Cardiac muscle cell (in vitro differentiated cells and primary cell): ENCODE results near the gene NRN1L. TPM values are rescaled to one million over a fixed set of nuclear protein-coding genes. Genes with fewer than 3 reads are reported as not detected.

Source experiments
- DNase-seq, 2 donors: peaks; one replicate each; pipeline versions ENCODE4 v3.0.0 to v3.0.0-alpha.2; 2010 to 2017; ENCODE audit warnings: low read depth in 1 of 2, low spot score in 1 of 2
- H3K27ac ChIP-seq: fragments of 200-600 bp; sonication (generic); 2 replicates; pipeline ENCODE4 v1.5.1; 2016
- H3K27me3 ChIP-seq: fragments of 200-600 bp; sonication (generic); 2 replicates; pipeline ENCODE4 v1.6.0; 2016; ENCODE audit warnings: control low read depth
- H3K36me3 ChIP-seq: fragments of 200-600 bp; sonication (generic); 2 replicates; pipeline ENCODE4 v1.5.1; 2016; ENCODE audit warnings: control low read depth
- H3K4me1 ChIP-seq: fragments of 200-600 bp; sonication (generic); 2 replicates; pipeline ENCODE4 v1.8.1; 2017; ENCODE audit warnings: low read depth, mild to moderate bottlenecking, mixed run types
- H3K4me3 ChIP-seq: fragments of 200-600 bp; sonication (generic); 2 replicates; pipeline ENCODE4 v1.5.1; 2016; ENCODE audit warnings: mild to moderate bottlenecking
- H3K9me3 ChIP-seq: fragments of 200-600 bp; sonication (generic); 2 replicates; pipeline ENCODE4 v1.5.1; 2017; ENCODE audit warnings: low read depth, mild to moderate bottlenecking, control low read depth
- polyA plus RNA-seq: library from polyadenylated mRNA; unstranded; fragments of >200 nt; fragmentation: Nextera tagmentation; extraction: Ambion mirVana; gene quantifications from 2 replicates; pipeline ENCODE4 v1.2.1, GENCODE V29; 2016
- total RNA-seq: library from RNA; depleted of rRNA; stranded (reverse); fragments of >200 nt; gene quantifications from 2 replicates; pipeline ENCODE4 v1.2.3, GENCODE V29; 2016
- TF ChIP-seq, protein P1 (sequence below): IDR thresholded peaks from 2 replicates; pipeline ENCODE4 v1.5.1; 2012; ENCODE audit warnings: low read depth, mild to moderate bottlenecking, low read length

NRN1L gene
- total and polyA plus RNA-seq, 2 experiments from 2014 or later = 0.73 to 4.8 TPM

DNA sequence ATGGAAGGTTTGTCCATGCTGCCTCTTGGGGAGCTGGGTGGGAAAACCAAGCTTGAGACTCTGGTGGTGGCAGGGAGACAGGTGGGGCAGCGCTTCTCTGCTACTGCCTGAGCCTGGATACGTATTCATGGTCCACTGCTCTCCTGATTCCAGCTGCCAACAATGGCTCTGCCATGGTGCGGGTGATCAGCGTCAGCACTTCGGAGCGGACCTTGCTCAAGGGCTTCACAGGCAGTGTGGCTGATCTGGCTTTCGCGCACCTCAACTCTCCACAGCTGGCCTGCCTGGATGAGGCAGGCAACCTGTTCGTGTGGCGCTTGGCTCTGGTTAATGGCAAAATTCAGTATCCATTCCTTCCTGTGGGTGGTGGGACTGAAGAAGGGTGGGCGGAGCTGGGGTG, 7.6 kb upstream of the NRN1L start:
- peaks cover 4% of the 10 kb centered on the region for H3K4me1 ChIP-seq
- no peak overlapping the region for H3K4me3 ChIP-seq
- TF ChIP-seq, protein P1, sequence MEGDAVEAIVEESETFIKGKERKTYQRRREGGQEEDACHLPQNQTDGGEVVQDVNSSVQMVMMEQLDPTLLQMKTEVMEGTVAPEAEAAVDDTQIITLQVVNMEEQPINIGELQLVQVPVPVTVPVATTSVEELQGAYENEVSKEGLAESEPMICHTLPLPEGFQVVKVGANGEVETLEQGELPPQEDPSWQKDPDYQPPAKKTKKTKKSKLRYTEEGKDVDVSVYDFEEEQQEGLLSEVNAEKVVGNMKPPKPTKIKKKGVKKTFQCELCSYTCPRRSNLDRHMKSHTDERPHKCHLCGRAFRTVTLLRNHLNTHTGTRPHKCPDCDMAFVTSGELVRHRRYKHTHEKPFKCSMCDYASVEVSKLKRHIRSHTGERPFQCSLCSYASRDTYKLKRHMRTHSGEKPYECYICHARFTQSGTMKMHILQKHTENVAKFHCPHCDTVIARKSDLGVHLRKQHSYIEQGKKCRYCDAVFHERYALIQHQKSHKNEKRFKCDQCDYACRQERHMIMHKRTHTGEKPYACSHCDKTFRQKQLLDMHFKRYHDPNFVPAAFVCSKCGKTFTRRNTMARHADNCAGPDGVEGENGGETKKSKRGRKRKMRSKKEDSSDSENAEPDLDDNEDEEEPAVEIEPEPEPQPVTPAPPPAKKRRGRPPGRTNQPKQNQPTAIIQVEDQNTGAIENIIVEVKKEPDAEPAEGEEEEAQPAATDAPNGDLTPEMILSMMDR = no peak
- no peak for DNase-seq
- H3K36me3 ChIP-seq = peaks cover 48% of the 10 kb centered on the region
- no peak overlapping the region for H3K27ac ChIP-seq
- H3K9me3 ChIP-seq = no peaks in the 10 kb centered on the region
- no peaks in the 10 kb centered on the region for H3K27me3 ChIP-seq

DNA sequence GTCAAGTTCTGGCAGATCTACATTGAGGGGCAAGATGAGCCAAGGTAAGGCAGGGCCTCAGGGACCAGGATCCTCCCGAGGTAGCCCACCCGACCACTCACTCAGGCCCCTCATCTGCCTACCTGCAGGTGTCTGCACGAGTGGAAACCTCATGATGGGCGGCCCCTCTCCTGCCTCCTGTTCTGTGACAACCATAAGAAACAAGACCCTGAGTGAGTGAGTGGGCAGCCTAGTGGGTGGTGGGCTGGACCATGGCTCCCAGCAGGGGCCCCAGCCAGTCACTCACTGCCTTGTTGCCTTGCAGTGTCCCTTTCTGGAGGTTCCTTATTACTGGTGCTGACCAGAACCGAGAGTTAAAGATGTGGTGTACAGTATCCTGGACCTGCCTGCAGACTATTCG, 6.5 kb upstream of the NRN1L start:
- no peak for DNase-seq
- Histone ChIP-seq H3K4me3 (no peak overlapping the region), H3K27me3 (no peaks in the 10 kb centered on the region), H3K4me1 (peaks cover 4% of the 10 kb centered on the region), H3K36me3 (peaks cover 48% of the 10 kb centered on the region), H3K9me3 (no peaks in the 10 kb centered on the region), H3K27ac (no peak overlapping the region)
- TF ChIP-seq, protein P1 = no peak

DNA sequence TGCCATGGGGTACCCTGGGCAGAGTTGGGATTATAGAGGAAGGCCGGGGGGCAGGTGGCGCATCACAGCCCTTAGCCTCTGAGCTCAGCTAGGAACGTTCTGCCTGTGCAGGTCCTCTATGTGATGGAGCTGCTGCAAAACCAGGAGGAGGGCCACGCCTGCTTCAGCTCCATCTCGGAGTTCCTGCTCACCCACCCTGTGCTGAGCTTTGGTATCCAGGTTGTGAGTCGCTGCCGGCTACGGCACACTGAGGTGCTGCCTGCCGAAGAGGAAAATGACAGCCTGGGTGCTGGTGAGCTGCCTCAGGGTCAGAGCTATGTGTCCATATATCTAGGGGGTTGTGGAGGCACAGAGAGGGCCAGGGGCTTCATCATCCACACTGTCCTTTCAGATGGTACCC, 5.8 kb upstream of the NRN1L start:
- no peak for DNase-seq
- Histone ChIP-seq H3K27ac (no peak overlapping the region), H3K36me3 (peaks cover 48% of the 10 kb centered on the region), H3K27me3 (no peaks in the 10 kb centered on the region), H3K4me1 (peaks cover 4% of the 10 kb centered on the region), H3K4me3 (no peak overlapping the region), H3K9me3 (no peaks in the 10 kb centered on the region)
- TF ChIP-seq, protein P1 = no peak

DNA sequence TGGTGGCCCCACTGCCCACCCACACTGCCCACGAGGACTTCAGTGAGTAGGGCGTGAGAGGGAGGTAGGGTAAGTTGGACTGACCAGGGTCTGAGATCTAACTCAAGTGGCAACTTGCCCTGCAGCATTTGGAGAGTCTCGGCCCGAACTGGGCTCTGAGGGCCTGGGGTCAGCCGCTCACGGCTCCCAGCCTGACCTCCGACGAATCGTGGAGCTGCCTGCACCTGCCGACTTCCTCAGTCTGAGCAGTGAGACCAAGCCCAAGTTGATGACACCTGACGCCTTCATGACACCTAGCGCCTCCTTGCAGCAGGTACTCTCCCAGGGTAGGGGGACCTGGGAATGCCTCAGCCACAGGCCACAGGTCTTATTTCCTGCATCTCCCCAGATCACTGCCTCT, 5.2 kb upstream of the NRN1L start:
- Histone ChIP-seq H3K36me3 (peaks cover 48% of the 10 kb centered on the region), H3K4me3 (no peak overlapping the region), H3K9me3 (no peaks in the 10 kb centered on the region), H3K27ac (no peak overlapping the region), H3K4me1 (no peaks in the 10 kb centered on the region), H3K27me3 (no peaks in the 10 kb centered on the region)
- TF ChIP-seq, protein P1 = no peak
- no peak for DNase-seq

DNA sequence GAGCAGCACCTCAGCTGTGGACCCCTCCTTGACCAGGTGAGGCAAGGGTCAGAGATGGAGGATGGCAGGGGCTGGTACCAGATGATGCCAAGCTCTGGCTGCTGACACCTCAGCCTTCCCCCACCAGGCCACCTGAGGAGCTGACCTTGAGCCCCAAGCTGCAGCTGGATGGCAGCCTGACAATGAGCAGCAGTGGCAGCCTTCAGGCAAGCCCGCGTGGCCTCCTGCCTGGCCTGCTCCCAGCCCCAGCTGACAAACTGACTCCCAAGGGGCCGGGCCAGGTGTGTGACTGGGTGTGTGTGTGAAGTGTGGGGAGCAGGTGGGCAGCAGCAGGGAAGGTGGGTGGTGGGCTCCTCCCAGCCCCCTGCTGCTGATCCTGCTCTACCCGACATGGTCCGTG, 4.7 kb upstream of the NRN1L start:
- Histone ChIP-seq H3K4me1 (no peaks in the 10 kb centered on the region), H3K9me3 (no peaks in the 10 kb centered on the region), H3K4me3 (no peak overlapping the region), H3K36me3 (peaks cover 48% of the 10 kb centered on the region), H3K27me3 (no peaks in the 10 kb centered on the region), H3K27ac (no peak overlapping the region)
- no peak for DNase-seq
- TF ChIP-seq, protein P1 = no peak

DNA sequence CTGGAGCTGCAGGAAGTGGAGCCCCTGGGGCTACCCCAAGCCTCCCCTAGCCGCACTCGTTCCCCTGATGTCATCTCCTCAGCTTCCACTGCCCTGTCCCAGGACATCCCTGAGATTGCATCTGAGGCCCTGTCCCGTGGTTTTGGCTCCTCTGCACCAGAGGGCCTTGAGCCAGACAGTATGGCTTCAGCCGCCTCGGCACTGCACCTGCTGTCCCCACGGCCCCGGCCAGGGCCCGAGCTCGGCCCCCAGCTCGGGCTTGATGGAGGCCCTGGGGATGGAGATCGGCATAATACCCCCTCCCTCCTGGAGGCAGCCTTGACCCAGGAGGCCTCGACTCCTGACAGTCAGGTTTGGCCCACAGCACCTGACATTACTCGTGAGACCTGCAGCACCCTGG, 4.1 kb upstream of the NRN1L start:
- peaks cover 48% of the 10 kb centered on the region for H3K36me3 ChIP-seq
- no peaks in the 10 kb centered on the region for H3K27me3 ChIP-seq
- H3K27ac ChIP-seq = no peak overlapping the region
- TF ChIP-seq, protein P1 = no peak
- no peak for DNase-seq
- no peak overlapping the region for H3K4me3 ChIP-seq
- H3K9me3 ChIP-seq = no peaks in the 10 kb centered on the region
- no peaks in the 10 kb centered on the region for H3K4me1 ChIP-seq
